ENCODE measurements around the gene ZNF280D. TPM values are rescaled to one million over a fixed set of nuclear protein-coding genes. Genes with fewer than 3 reads are reported as not detected.
A peak's percentile ranks its signal among the peaks of the same experiment; 100 is the strongest.

Gene ZNF280D
- total RNA-seq, 4 donors from 2014 or later, result 70.9 to 116 (median 96.9) TPM

- no peak overlapping the region for H3K27ac ChIP-seq
- H3K4me1 ChIP-seq, result no peaks in the 10 kb centered on the region
- TF ChIP-seq POLR2A (IDR thresholded peaks at IDR 0.05), result no peak
- TF ChIP-seq CTCF (IDR thresholded peaks at IDR 0.05), result no peak
- no peak overlapping the region for H3K4me3 ChIP-seq
- intact Hi-C loops (cut with DNase I; ENCODE audit: low total_unique reads), result no loop called here
- no peaks in the 10 kb centered on the region for H3K36me3 ChIP-seq
- no peaks in the 10 kb centered on the region for H3K27me3 ChIP-seq
- H3K9me3 ChIP-seq, result no peaks in the 10 kb centered on the region
- no peak for DNase-seq
Measured at GRCh38 chr15:56640127-56640526, 93.2 kb downstream of the ZNF280D start.

GRCh38 chr15:56639631-56640030 lies 93.7 kb downstream of the ZNF280D start:
- no peaks in the 10 kb centered on the region for H3K36me3 ChIP-seq
- intact Hi-C loops (cut with DNase I; ENCODE audit: low total_unique reads), result no loop called here
- H3K4me3 ChIP-seq, result no peak overlapping the region
- TF ChIP-seq CTCF (IDR thresholded peaks at IDR 0.05), result no peak
- no peak for TF ChIP-seq POLR2A (IDR thresholded peaks at IDR 0.05)
- no peaks in the 10 kb centered on the region for H3K9me3 ChIP-seq
- H3K27me3 ChIP-seq, result no peaks in the 10 kb centered on the region
- H3K27ac ChIP-seq, result no peak overlapping the region
- H3K4me1 ChIP-seq, result no peaks in the 10 kb centered on the region
- DNase-seq, result no peak

- intact Hi-C loops (cut with DNase I; ENCODE audit: low total_unique reads), result no loop called here
- Histone ChIP-seq H3K36me3 (no peaks in the 10 kb centered on the region), H3K27ac (no peak overlapping the region), H3K9me3 (no peaks in the 10 kb centered on the region), H3K27me3 (no peaks in the 10 kb centered on the region), H3K4me3 (no peak overlapping the region), H3K4me1 (no peaks in the 10 kb centered on the region)
- TF ChIP-seq CTCF (IDR thresholded peaks at IDR 0.05) (no peak), POLR2A (IDR thresholded peaks at IDR 0.05) (no peak)
- no peak for DNase-seq
Measured at GRCh38 chr15:56631765-56632164, 101.5 kb downstream of the ZNF280D start.

GRCh38 chr15:56628893-56629532 lies 104.3 kb downstream of the ZNF280D start:
- Histone ChIP-seq H3K36me3 (no peaks in the 10 kb centered on the region), H3K4me3 (no peak overlapping the region), H3K9me3 (no peaks in the 10 kb centered on the region), H3K27me3 (no peaks in the 10 kb centered on the region), H3K4me1 (no peaks in the 10 kb centered on the region), H3K27ac (no peak overlapping the region)
- intact Hi-C loops (cut with DNase I; ENCODE audit: low total_unique reads), result no loop called here
- DNase-seq, result no peak
- TF ChIP-seq POLR2A (IDR thresholded peaks at IDR 0.05) (no peak), CTCF (IDR thresholded peaks at IDR 0.05) (no peak)

GRCh38 chr15:56619887-56620286 lies 113.4 kb downstream of the ZNF280D start:
- Histone ChIP-seq H3K27ac (peak overlapping the region in 1 of 2 donors; percentile 22), H3K4me1 (no peaks in the 10 kb centered on the region), H3K4me3 (no peak overlapping the region), H3K36me3 (no peaks in the 10 kb centered on the region), H3K27me3 (no peaks in the 10 kb centered on the region), H3K9me3 (no peaks in the 10 kb centered on the region)
- intact Hi-C loops (cut with DNase I; ENCODE audit: low total_unique reads), result no loop called here
- no peak for DNase-seq
- TF ChIP-seq POLR2A (IDR thresholded peaks at IDR 0.05) (no peak), CTCF (IDR thresholded peaks at IDR 0.05) (no peak)
